ENCODE data around the gene CEP170B.

DNA sequence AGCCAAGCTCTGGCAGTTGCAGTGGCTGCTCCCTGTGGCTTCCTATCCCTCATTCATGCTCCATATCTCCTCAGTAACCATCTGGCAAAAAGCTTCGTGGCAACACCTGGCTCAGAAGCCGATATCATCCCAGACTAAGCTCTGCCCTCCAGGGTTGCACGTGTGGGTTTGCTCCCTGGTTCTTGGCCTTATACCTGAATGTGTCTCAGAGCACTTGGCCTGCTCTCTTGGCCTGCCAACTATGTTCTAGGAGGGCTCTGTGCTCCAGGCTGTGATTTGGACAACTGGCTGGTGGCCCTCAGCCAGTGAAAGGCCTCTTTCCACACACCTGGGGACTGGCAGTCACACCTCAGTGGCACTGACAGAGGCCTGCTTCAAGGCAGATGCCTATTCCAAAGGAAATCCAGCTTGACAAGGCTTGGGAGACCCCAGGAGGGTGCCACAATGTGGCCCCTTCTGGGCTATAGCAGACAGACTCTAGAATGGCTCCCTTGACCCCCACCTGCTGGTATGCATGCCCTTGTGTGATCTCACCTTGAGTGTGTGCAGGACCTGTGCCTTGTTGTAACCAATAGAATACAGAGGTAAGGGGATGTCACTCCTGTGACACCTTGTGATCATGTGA, 70.1 kb downstream of the CEP170B start:
- TF ChIP-seq POLR2A (IDR thresholded peaks at IDR 0.05) (no peak), CTCF (IDR thresholded peaks at IDR 0.05) (no peak)
